K562 (cell line): ENCODE data around the gene THG1L.

Experiments used
- CBFB ChIP-seq: sonication (generic); formaldehyde crosslinking; IDR thresholded peaks from 2 replicates; pipeline ENCODE4 v1.4.0; 2020; ENCODE audit warnings: mild to moderate bottlenecking, missing genetic modification reagents
- FOS ChIP-seq: IDR thresholded peaks from 3 replicates; pipeline ENCODE4 v1.6.1; 2011; ENCODE audit not compliant: insufficient read length; ENCODE audit errors: extremely low read depth
- KLF13 ChIP-seq: fragments of 450-650 bp; IDR thresholded peaks from 2 replicates; pipeline ENCODE4 v1.6.1; 2016; ENCODE audit warnings: missing genetic modification characterization, low read depth, mild to moderate bottlenecking, missing compliant biosample characterization, moderate library complexity, borderline replicate concordance
- MEF2D ChIP-seq: conservative IDR thresholded peaks from 2 replicates; pipeline ENCODE4 v1.6.1; 2016; ENCODE audit warnings: low read depth, missing genetic modification characterization, missing compliant biosample characterization
- PCBP2 ChIP-seq: fragments of 200-400 bp; formaldehyde crosslinking; IDR thresholded peaks from 2 replicates; pipeline ENCODE4 v1.6.1; 2018; ENCODE audit warnings: low read length, low read depth, mild to moderate bottlenecking, moderate library complexity; ENCODE audit not compliant: poor library complexity, severe bottlenecking
- ZNF274 ChIP-seq: IDR thresholded peaks from 2 replicates; pipeline ENCODE4 v1.6.1; 2011; ENCODE audit warnings: low read depth, mild to moderate bottlenecking, low read length, moderate library complexity, borderline replicate concordance
- ZZZ3 ChIP-seq: fragments of 450-650 bp; IDR thresholded peaks from 2 replicates; pipeline ENCODE4 v1.6.1; 2016; ENCODE audit warnings: antibody characterized with exemption, mild to moderate bottlenecking, moderate library complexity
- TF ChIP-seq, protein P1 (sequence below): sonication (generic); formaldehyde crosslinking; IDR thresholded peaks from 2 replicates; pipeline ENCODE4 v1.8.1; 2023; ENCODE audit warnings: mild to moderate bottlenecking, missing genetic modification reagents
- TF ChIP-seq, protein P2 (sequence below), 3 experiments: IDR thresholded peaks in 2 of 3; conservative IDR thresholded peaks in 1 of 3; 2 replicates each; pipeline ENCODE4 v1.5.1; 2011 to 2012; ENCODE audit warnings: low read length in 3 of 3, mild to moderate bottlenecking in 3 of 3, control low read depth in 2 of 3, improper control_type of control experiment in 1 of 3, inconsistent platforms in 1 of 3, low read depth in 1 of 3, mixed read lengths in 1 of 3, moderate library complexity in 1 of 3; ENCODE audit not compliant: insufficient read depth in 2 of 3
- TF ChIP-seq, protein P3 (sequence below): IDR thresholded peaks from 2 replicates; pipeline ENCODE4 v1.6.1; 2011; ENCODE audit warnings: borderline replicate concordance, low read depth, mild to moderate bottlenecking, moderate library complexity, low read length; ENCODE audit not compliant: insufficient read depth, poor library complexity, severe bottlenecking
- TF ChIP-seq, protein P4 (sequence below), 2 experiments: fragments of 450-650 bp; conservative IDR thresholded peaks; 2 replicates each; pipeline ENCODE4 v1.6.1; 2017; ENCODE audit warnings: mild to moderate bottlenecking in 2 of 2, moderate library complexity in 2 of 2

DNA sequence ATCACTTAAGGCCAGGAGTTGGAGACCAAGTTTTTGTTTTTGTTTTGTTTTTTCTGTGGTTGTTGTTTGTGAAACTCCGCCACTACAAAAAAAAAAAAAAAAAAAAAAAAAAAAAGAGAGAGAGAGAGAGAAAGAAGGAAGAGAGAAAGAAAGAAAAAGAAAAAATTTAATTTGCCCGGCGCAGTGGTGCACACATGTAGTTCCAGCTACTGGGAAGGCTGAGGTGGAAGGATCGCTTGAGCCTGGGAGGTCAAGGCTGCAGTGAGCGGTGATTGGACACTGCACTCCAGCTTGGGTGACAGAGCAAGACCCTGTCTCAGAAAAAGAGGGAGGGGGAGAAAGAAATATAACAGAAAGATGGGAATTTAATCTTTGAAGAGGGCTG lies 902 bp downstream of the THG1L start:
- TF ChIP-seq, protein P1, sequence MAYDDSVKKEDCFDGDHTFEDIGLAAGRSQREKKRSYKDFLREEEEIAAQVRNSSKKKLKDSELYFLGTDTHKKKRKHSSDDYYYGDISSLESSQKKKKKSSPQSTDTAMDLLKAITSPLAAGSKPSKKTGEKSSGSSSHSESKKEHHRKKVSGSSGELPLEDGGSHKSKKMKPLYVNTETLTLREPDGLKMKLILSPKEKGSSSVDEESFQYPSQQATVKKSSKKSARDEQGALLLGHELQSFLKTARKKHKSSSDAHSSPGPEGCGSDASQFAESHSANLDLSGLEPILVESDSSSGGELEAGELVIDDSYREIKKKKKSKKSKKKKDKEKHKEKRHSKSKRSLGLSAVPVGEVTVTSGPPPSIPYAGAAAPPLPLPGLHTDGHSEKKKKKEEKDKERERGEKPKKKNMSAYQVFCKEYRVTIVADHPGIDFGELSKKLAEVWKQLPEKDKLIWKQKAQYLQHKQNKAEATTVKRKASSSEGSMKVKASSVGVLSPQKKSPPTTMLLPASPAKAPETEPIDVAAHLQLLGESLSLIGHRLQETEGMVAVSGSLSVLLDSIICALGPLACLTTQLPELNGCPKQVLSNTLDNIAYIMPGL (CRISPR knock-in tag): no peak
- TF ChIP-seq, protein P2, sequence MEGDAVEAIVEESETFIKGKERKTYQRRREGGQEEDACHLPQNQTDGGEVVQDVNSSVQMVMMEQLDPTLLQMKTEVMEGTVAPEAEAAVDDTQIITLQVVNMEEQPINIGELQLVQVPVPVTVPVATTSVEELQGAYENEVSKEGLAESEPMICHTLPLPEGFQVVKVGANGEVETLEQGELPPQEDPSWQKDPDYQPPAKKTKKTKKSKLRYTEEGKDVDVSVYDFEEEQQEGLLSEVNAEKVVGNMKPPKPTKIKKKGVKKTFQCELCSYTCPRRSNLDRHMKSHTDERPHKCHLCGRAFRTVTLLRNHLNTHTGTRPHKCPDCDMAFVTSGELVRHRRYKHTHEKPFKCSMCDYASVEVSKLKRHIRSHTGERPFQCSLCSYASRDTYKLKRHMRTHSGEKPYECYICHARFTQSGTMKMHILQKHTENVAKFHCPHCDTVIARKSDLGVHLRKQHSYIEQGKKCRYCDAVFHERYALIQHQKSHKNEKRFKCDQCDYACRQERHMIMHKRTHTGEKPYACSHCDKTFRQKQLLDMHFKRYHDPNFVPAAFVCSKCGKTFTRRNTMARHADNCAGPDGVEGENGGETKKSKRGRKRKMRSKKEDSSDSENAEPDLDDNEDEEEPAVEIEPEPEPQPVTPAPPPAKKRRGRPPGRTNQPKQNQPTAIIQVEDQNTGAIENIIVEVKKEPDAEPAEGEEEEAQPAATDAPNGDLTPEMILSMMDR (IDR thresholded peaks at IDR 0.05 in 2 of 3, conservative IDR thresholded peaks at IDR 0.05 in 1 of 3; ENCODE audit: insufficient read depth in 2 of 3, low read depth in 1 of 3, low read length in 3 of 3): no peak
- TF ChIP-seq ZZZ3: no peak
- no peak for TF ChIP-seq KLF13 (tag)
- TF ChIP-seq, protein P3, sequence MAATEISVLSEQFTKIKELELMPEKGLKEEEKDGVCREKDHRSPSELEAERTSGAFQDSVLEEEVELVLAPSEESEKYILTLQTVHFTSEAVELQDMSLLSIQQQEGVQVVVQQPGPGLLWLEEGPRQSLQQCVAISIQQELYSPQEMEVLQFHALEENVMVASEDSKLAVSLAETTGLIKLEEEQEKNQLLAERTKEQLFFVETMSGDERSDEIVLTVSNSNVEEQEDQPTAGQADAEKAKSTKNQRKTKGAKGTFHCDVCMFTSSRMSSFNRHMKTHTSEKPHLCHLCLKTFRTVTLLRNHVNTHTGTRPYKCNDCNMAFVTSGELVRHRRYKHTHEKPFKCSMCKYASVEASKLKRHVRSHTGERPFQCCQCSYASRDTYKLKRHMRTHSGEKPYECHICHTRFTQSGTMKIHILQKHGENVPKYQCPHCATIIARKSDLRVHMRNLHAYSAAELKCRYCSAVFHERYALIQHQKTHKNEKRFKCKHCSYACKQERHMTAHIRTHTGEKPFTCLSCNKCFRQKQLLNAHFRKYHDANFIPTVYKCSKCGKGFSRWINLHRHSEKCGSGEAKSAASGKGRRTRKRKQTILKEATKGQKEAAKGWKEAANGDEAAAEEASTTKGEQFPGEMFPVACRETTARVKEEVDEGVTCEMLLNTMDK: no peak
- TF ChIP-seq, protein P4, sequence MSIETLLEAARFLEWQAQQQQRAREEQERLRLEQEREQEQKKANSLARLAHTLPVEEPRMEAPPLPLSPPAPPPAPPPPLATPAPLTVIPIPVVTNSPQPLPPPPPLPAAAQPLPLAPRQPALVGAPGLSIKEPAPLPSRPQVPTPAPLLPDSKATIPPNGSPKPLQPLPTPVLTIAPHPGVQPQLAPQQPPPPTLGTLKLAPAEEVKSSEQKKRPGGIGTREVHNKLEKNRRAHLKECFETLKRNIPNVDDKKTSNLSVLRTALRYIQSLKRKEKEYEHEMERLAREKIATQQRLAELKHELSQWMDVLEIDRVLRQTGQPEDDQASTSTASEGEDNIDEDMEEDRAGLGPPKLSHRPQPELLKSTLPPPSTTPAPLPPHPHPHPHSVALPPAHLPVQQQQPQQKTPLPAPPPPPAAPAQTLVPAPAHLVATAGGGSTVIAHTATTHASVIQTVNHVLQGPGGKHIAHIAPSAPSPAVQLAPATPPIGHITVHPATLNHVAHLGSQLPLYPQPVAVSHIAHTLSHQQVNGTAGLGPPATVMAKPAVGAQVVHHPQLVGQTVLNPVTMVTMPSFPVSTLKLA (conservative IDR thresholded peaks at IDR 0.05): no peak
- no peak for TF ChIP-seq ZNF274
- no peak for TF ChIP-seq MEF2D (tag)
- TF ChIP-seq CBFB (CRISPR knock-in tag): no peak
- no peak for TF ChIP-seq FOS
- no peak for TF ChIP-seq PCBP2
